ENCODE data around the gene PDIA3.

DNA sequence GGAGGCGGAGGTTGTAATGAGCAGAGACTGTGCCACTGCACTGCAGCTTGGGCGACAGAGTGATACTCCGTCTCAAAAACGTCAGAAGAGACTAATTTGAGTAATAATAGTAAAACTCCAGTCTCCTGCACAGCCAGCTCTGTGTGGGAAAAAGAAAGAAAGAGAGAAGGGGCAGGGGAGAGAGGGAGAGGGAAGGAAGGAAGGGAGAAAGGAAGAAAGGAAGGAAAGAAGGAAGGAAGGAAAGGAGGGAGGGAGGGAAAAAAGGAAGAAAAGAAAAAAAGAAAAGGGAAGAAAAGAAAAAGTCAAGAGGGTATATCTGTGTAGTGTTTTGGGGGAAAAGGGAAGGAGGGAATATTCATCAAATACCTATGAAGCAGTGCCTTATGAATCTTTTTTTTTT is 23.1 kb upstream of the PDIA3 start:
- TF ChIP-seq CTCF (IDR thresholded peaks at IDR 0.05), result no peak
- no peak for TF ChIP-seq POLR2AphosphoS5 (IDR thresholded peaks at IDR 0.05)

Data from transverse colon (tissue), 4 donors.